HG03469 (cell line): ENCODE measurements around the gene DAB1.
"Not testable (repeated sequence)": the region's sequence is repeated elsewhere in the genome, so short reads cannot be mapped to it uniquely, and the experiment has no call there.

Experiments used
- ATAC-seq: cut with Tn5 transposase; IDR thresholded peaks from one replicate; pipeline ENCODE4 v1.9.1; 2021; ENCODE audit warnings: mild to moderate bottlenecking, moderate library complexity, moderate number of reproducible peaks; ENCODE audit not compliant: unreplicated experiment

The DAB1 gene

GRCh38 chr1:57089855-57090254 is 334.0 kb downstream of the DAB1 start:
- no peak for ATAC-seq

GRCh38 chr1:57089221-57089620 is 334.6 kb downstream of the DAB1 start:
- ATAC-seq: no peak

GRCh38 chr1:57088653-57089052 is 335.2 kb downstream of the DAB1 start:
- no peak for ATAC-seq

- not testable (repeated sequence) for ATAC-seq
Observed at GRCh38 chr1:57087660-57088059, 336.2 kb downstream of the DAB1 start.

GRCh38 chr1:57086154-57086553 is 337.7 kb downstream of the DAB1 start:
- no peak for ATAC-seq

GRCh38 chr1:57084701-57085100 is 339.2 kb downstream of the DAB1 start:
- ATAC-seq: no peak

GRCh38 chr1:57082711-57083439 is 341.0 kb downstream of the DAB1 start:
- no peak for ATAC-seq

GRCh38 chr1:57079454-57080157 is 344.3 kb downstream of the DAB1 start:
- no peak for ATAC-seq

GRCh38 chr1:57072401-57073110 is 351.3 kb downstream of the DAB1 start:
- no peak for ATAC-seq

GRCh38 chr1:57067863-57068262 is 356.0 kb downstream of the DAB1 start:
- no peak for ATAC-seq

GRCh38 chr1:57066980-57067610 is 356.8 kb downstream of the DAB1 start:
- no peak for ATAC-seq

GRCh38 chr1:57065442-57065841 is 358.4 kb downstream of the DAB1 start:
- ATAC-seq: no peak

GRCh38 chr1:57064379-57065140 is 359.3 kb downstream of the DAB1 start:
- no peak for ATAC-seq

GRCh38 chr1:57063406-57064125 is 360.3 kb downstream of the DAB1 start:
- no peak for ATAC-seq

GRCh38 chr1:57061369-57061768 is 362.5 kb downstream of the DAB1 start:
- ATAC-seq: no peak

GRCh38 chr1:57060451-57060850 is 363.4 kb downstream of the DAB1 start:
- ATAC-seq: no peak

GRCh38 chr1:57058652-57059501 is 365.0 kb downstream of the DAB1 start:
- no peak for ATAC-seq

GRCh38 chr1:57048856-57049255 is 375.0 kb downstream of the DAB1 start:
- no peak for ATAC-seq

GRCh38 chr1:57046462-57046861 is 377.4 kb downstream of the DAB1 start:
- no peak for ATAC-seq
